ENCODE results near the gene EPB41L5.

DNA sequence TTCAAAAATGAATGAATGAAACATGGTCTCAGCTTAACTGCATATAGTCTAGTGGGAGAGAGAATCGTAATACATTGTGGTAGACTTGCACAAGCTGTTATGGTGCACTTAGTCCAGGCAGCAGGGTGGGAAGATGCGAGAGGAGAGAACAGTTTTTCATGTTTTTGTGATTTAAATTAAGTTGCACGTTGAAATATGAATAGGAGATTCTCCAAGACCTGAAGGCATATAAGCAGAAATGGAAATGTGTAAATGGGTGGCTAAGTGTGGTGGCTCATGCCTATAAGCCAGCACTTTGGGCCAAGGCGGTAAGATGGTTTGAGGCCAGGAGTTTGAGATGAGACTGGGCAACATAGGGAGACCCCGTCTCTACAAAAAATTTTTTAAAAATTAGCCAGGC lies 149.8 kb downstream of the EPB41L5 start:
- TF ChIP-seq CTCF (IDR thresholded peaks at IDR 0.05; ENCODE audit: insufficient read depth, low read depth, low read length) (no peak), EZH2 (IDR thresholded peaks at IDR 0.05; ENCODE audit: insufficient read depth, low read length) (no peak)
